Endothelial cell of umbilical vein (primary cell): ENCODE results near the gene OSBPL5.

Source experiments
- CTCF ChIP-seq, 2 donors: IDR thresholded peaks; 1 replicate in 1 of 2; 2 replicates in 1 of 2; pipeline ENCODE4 v1.5.1; 2011; ENCODE audit warnings: low read length in 2 of 2, mild to moderate bottlenecking in 2 of 2, moderate library complexity in 2 of 2, control low read depth in 1 of 2, inconsistent platforms in 1 of 2, low read depth in 1 of 2; ENCODE audit not compliant: insufficient read depth in 1 of 2; ENCODE audit errors: extremely low read depth in 1 of 2
- EZH2 ChIP-seq: IDR thresholded peaks from 2 replicates; pipeline ENCODE4 v1.6.1; 2012; ENCODE audit warnings: borderline replicate concordance, low read depth, mild to moderate bottlenecking, moderate library complexity, low read length, inconsistent platforms; ENCODE audit not compliant: severe bottlenecking
- FOS ChIP-seq: IDR thresholded peaks from 2 replicates; pipeline ENCODE4 v1.6.1; 2011; ENCODE audit warnings: mild to moderate bottlenecking, low read length, moderate library complexity, borderline replicate concordance; ENCODE audit not compliant: insufficient read depth
- GATA2 ChIP-seq: IDR thresholded peaks from 2 replicates; pipeline ENCODE4 v1.7.0; 2011; ENCODE audit warnings: low read depth, mild to moderate bottlenecking, moderate library complexity, mixed read lengths, low read length; ENCODE audit not compliant: insufficient read length, insufficient read depth
- JUN ChIP-seq: IDR thresholded peaks from 2 replicates; pipeline ENCODE4 v1.6.1; 2011; ENCODE audit warnings: borderline replicate concordance, low read depth; ENCODE audit not compliant: insufficient read length, insufficient read depth
- MAX ChIP-seq: IDR thresholded peaks from 2 replicates; pipeline ENCODE4 v1.6.1; 2011; ENCODE audit not compliant: insufficient read depth, insufficient read length
- MYC ChIP-seq: IDR thresholded peaks from one replicate; pipeline ENCODE4 v1.6.1; 2011; ENCODE audit warnings: mild to moderate bottlenecking, low read depth, low read length
- POLR2A ChIP-seq: IDR thresholded peaks from 2 replicates; pipeline ENCODE4 v1.6.1; 2012; ENCODE audit warnings: low read depth, mild to moderate bottlenecking, control low read depth, low read length
- POLR2AphosphoS5 ChIP-seq: IDR thresholded peaks from 2 replicates; pipeline ENCODE4 v1.6.1; 2012; ENCODE audit warnings: low read depth, mild to moderate bottlenecking, control low read depth, low read length, moderate library complexity; ENCODE audit not compliant: insufficient read depth

GRCh38 chr11:3122775-3123201 is 42.3 kb downstream of the OSBPL5 start:
- no peak for TF ChIP-seq CTCF (IDR thresholded peaks at IDR 0.05; ENCODE audit: extremely low read depth in 1 of 2, insufficient read depth in 1 of 2, low read depth in 1 of 2, low read length in 2 of 2)
- no peak for TF ChIP-seq POLR2AphosphoS5
- no peak for TF ChIP-seq EZH2
- no peak for TF ChIP-seq POLR2A
- TF ChIP-seq MAX = no peak
- no peak for TF ChIP-seq GATA2
- TF ChIP-seq MYC = no peak
- TF ChIP-seq JUN = no peak
- TF ChIP-seq FOS = no peak
